Subcutaneous adipose tissue (tissue), 4 donors: ENCODE results near the gene PBLD. TPM values are rescaled to one million over a fixed set of nuclear protein-coding genes. Genes with fewer than 3 reads are reported as not detected.

ENCODE experiments used
- CTCF ChIP-seq: fragments of 450-650 bp; IDR thresholded peaks from one replicate; pipeline ENCODE4 v1.5.1; 2016; ENCODE audit warnings: low read depth, mild to moderate bottlenecking, control low read depth, antibody characterized with exemption, moderate library complexity
- total RNA-seq, 4 donors: library from RNA; depleted of rRNA; stranded (reverse); fragments of >200 nt; gene quantifications; one replicate each; pipeline ENCODE4 v1.1.0, GENCODE V29; 2016

The PBLD gene
- total RNA-seq, 4 donors from 2014 or later = 7.7 to 15.4 (median 12.7) TPM

- TF ChIP-seq CTCF = no peak
Observed at GRCh38 chr10:68329506-68329861, 3.2 kb downstream of the PBLD start.

GRCh38 chr10:68327889-68328786 is 4.6 kb downstream of the PBLD start:
- TF ChIP-seq CTCF = no peak

GRCh38 chr10:68318331-68319059 is 14.2 kb downstream of the PBLD start:
- no peak for TF ChIP-seq CTCF

GRCh38 chr10:68315582-68315981 is 17.1 kb downstream of the PBLD start:
- no peak for TF ChIP-seq CTCF

GRCh38 chr10:68310531-68310930 is 22.2 kb downstream of the PBLD start:
- no peak for TF ChIP-seq CTCF

GRCh38 chr10:68305854-68306253 is 26.9 kb downstream of the PBLD start:
- TF ChIP-seq CTCF = no peak

GRCh38 chr10:68303849-68304412 is 28.8 kb downstream of the PBLD start:
- no peak for TF ChIP-seq CTCF
